WTC11 (cell line): ENCODE results near the gene CBX6. TPM values are rescaled to one million over a fixed set of nuclear protein-coding genes. Genes with fewer than 3 reads are reported as not detected.
A peak's percentile ranks its signal among the peaks of the same experiment; 100 is the strongest.

Source experiments
- ATAC-seq: fragments of 200-7000 bp; cut with Tn5 transposase; 2 replicates; pipeline ENCODE4 v1.10.0; 2021; ENCODE audit warnings: mild to moderate bottlenecking, moderate library complexity
- CTCF ChIA-PET: fragments of 300-600 bp; sonication (Branson Sonifier 250); formaldehyde crosslinking; loops from one replicate; lab custom pipeline; 2021; ENCODE audit warnings: antibody characterized with exemption; lab: Charles Lee
- POLR2A ChIA-PET: fragments of 350-600 bp; sonication (Branson Sonifier 250); formaldehyde crosslinking; loops from one replicate; lab custom pipeline; 2021; ENCODE audit warnings: antibody characterized with exemption; lab: Charles Lee
- DNase-seq: peaks from one replicate; pipeline ENCODE4 v3.0.0; 2021; ENCODE audit warnings: low spot score
- H3K27ac Mint-ChIP-seq: 2 replicates; pipeline ENCODE4 v1.8.0; 2021; ENCODE audit warnings: mixed read lengths
- H3K27me3 Mint-ChIP-seq: 2 replicates; pipeline ENCODE4 v1.8.0; 2021; ENCODE audit warnings: low read depth, mild to moderate bottlenecking, moderate library complexity, mixed read lengths
- H3K36me3 Mint-ChIP-seq: 2 replicates; pipeline ENCODE4 v1.8.0; 2021; ENCODE audit warnings: mixed read lengths
- H3K4me1 Mint-ChIP-seq: 2 replicates; pipeline ENCODE4 v1.8.0; 2022; ENCODE audit warnings: mixed read lengths
- H3K4me3 Mint-ChIP-seq: 2 replicates; pipeline ENCODE4 v1.8.0; 2021; ENCODE audit warnings: mild to moderate bottlenecking, moderate library complexity, mixed read lengths
- H3K9me3 Mint-ChIP-seq: 2 replicates; pipeline ENCODE4 v1.8.0; 2021; ENCODE audit warnings: mixed read lengths
- CBFB ChIP-seq: sonication (generic); formaldehyde crosslinking; IDR thresholded peaks from 2 replicates; pipeline ENCODE4 v1.8.1; 2022; ENCODE audit warnings: mild to moderate bottlenecking, low read depth, missing genetic modification reagents
- EMX1 ChIP-seq: fragments of 250-450 bp; sonication (Bioruptor Pico); IDR thresholded peaks from 2 replicates; pipeline ENCODE4 v1.8.0; 2021; ENCODE audit warnings: mild to moderate bottlenecking
- GRHL2 ChIP-seq: fragments of 250-450 bp; sonication (Bioruptor Pico); IDR thresholded peaks from 2 replicates; pipeline ENCODE4 v1.8.0; 2022; ENCODE audit warnings: mild to moderate bottlenecking, moderate library complexity; ENCODE audit not compliant: insufficient replicate concordance, severe bottlenecking
- GTF2I ChIP-seq: fragments of 250-450 bp; sonication (Bioruptor Pico); conservative IDR thresholded peaks from 2 replicates; pipeline ENCODE4 v1.4.0; 2021; ENCODE audit warnings: mild to moderate bottlenecking
- HMGA2 ChIP-seq: fragments of 250-450 bp; sonication (Bioruptor Pico); IDR thresholded peaks from 2 replicates; pipeline ENCODE4 v1.4.0; 2021; ENCODE audit warnings: mild to moderate bottlenecking, moderate library complexity
- MLX ChIP-seq: sonication (generic); formaldehyde crosslinking; IDR thresholded peaks from 2 replicates; pipeline ENCODE4 v1.8.1; 2023; ENCODE audit warnings: mild to moderate bottlenecking, missing genetic modification reagents, moderate library complexity
- MYBL2 ChIP-seq: sonication (generic); formaldehyde crosslinking; IDR thresholded peaks from 2 replicates; pipeline ENCODE4 v1.8.1; 2023; ENCODE audit warnings: mild to moderate bottlenecking, moderate library complexity, missing genetic modification reagents
- PRRX2 ChIP-seq: fragments of 250-450 bp; sonication (Bioruptor Pico); IDR thresholded peaks from 2 replicates; pipeline ENCODE4 v1.8.0; 2021; ENCODE audit warnings: mild to moderate bottlenecking
- USF1 ChIP-seq: sonication (generic); formaldehyde crosslinking; IDR thresholded peaks from 2 replicates; pipeline ENCODE4 v1.8.0; 2022; ENCODE audit warnings: mild to moderate bottlenecking, missing genetic modification reagents
- ZBTB43 ChIP-seq: sonication (generic); formaldehyde crosslinking; IDR thresholded peaks from 2 replicates; pipeline ENCODE4 v1.8.1; 2023; ENCODE audit warnings: mild to moderate bottlenecking, missing genetic modification reagents
- ZNF396 ChIP-seq: fragments of 250-450 bp; sonication (Bioruptor Pico); IDR thresholded peaks from 2 replicates; pipeline ENCODE4 v1.8.0; 2021; ENCODE audit warnings: mild to moderate bottlenecking, moderate library complexity, borderline replicate concordance
- ZNF671 ChIP-seq: fragments of 250-450 bp; sonication (Bioruptor Pico); IDR thresholded peaks from 2 replicates; pipeline ENCODE4 v1.8.0; 2021; ENCODE audit warnings: mild to moderate bottlenecking
- total RNA-seq: library from RNA; stranded (reverse); gene quantifications from 3 replicates; pipeline ENCODE4 v1.2.3, GENCODE V29; 2021
- TF ChIP-seq, protein P1 (sequence below): fragments of 250-450 bp; sonication (Bioruptor Pico); conservative IDR thresholded peaks from 2 replicates; pipeline ENCODE4 v1.9.0; 2021; ENCODE audit warnings: mild to moderate bottlenecking
- TF ChIP-seq, protein P2 (sequence below): sonication (generic); formaldehyde crosslinking; IDR thresholded peaks from 2 replicates; pipeline ENCODE4 v1.8.1; 2022; ENCODE audit warnings: low read depth, missing genetic modification reagents, borderline replicate concordance
- TF ChIP-seq, protein P3 (sequence below): sonication (generic); formaldehyde crosslinking; IDR thresholded peaks from 2 replicates; pipeline ENCODE4 v1.8.0; 2023; ENCODE audit warnings: missing genetic modification reagents, mild to moderate bottlenecking, borderline replicate concordance
- TF ChIP-seq, protein P4 (sequence below): sonication (generic); formaldehyde crosslinking; IDR thresholded peaks from 2 replicates; pipeline ENCODE4 v1.8.1; 2022; ENCODE audit warnings: missing genetic modification reagents, borderline replicate concordance

The CBX6 gene
- total RNA-seq, 1 experiment from 2014 or later = 27.0 TPM

DNA sequence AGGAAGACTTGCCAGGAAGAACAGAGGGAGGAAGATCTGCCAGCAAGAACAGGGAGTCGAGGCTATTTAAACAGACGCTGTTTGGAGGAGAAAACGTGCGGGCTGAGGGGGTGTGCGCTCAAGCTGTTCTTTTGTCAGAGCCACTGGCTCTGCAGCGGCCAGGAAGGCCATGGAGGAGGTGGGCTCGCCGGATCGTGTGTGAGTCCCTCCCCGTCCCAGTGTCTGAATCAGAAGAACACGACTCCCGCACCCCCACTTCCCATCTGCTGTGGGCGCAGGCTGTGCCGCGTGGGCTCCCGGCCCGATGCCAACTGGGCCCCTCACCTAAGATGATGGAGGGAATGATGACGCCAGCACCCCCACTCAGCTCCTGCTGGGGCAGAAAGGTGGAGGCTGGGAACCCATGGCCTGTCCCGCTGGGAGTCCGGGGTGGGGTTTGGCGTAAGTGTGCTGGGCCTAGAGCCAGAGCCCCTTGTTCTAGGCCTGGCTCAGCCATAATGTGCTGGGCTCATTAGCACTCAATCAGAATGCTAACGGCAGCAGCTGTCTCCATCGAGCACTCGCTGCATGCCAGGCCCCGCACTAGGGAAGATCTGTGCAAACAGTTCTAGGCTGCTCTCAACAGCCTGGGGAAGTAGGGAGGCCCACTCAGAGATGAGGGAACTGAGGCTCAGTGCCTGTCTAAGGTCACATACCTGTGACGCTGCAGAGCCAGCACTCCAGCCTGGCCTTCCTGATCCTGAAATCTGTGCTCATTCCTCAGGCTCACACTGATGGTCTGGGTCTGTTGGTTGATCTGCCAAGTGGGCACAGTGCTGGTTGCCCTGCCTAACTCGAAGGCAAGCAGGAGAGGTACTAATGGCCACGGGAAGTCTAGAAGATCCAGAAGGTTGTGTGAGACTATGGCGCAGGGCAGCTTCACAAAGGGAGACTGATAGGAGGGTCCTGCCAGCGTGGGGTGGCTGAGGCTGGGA, 39.7 kb downstream of the CBX6 start:
- peak; percentile 12 for DNase-seq
- POLR2A ChIA-PET = no interaction called here
- Mint-ChIP-seq H3K27ac (no peak overlapping the region), H3K27me3 (no peaks in the 10 kb centered on the region), H3K4me3 (no peak overlapping the region), H3K9me3 (no peaks in the 10 kb centered on the region), H3K36me3 (no peaks in the 10 kb centered on the region), H3K4me1 (peaks cover 18% of the 10 kb centered on the region)
- CTCF ChIA-PET = interaction anchor here (2.0 kb wide), 1 partner anchor 63 kb away, joined by 6 read pairs; no protein-coding TSS in a partner anchor
- ATAC-seq = no peak
- no peak for TF ChIP-seq PRRX2 (CRISPR knock-in tag)

GRCh38 chr22:38831166-38831945, 40.7 kb downstream of the CBX6 start:
- Mint-ChIP-seq H3K36me3 (no peaks in the 10 kb centered on the region), H3K4me1 (peaks cover 11% of the 10 kb centered on the region), H3K9me3 (no peaks in the 10 kb centered on the region), H3K4me3 (no peak overlapping the region), H3K27ac (no peak overlapping the region), H3K27me3 (no peaks in the 10 kb centered on the region)
- no peak for ATAC-seq
- TF ChIP-seq, protein P1, sequence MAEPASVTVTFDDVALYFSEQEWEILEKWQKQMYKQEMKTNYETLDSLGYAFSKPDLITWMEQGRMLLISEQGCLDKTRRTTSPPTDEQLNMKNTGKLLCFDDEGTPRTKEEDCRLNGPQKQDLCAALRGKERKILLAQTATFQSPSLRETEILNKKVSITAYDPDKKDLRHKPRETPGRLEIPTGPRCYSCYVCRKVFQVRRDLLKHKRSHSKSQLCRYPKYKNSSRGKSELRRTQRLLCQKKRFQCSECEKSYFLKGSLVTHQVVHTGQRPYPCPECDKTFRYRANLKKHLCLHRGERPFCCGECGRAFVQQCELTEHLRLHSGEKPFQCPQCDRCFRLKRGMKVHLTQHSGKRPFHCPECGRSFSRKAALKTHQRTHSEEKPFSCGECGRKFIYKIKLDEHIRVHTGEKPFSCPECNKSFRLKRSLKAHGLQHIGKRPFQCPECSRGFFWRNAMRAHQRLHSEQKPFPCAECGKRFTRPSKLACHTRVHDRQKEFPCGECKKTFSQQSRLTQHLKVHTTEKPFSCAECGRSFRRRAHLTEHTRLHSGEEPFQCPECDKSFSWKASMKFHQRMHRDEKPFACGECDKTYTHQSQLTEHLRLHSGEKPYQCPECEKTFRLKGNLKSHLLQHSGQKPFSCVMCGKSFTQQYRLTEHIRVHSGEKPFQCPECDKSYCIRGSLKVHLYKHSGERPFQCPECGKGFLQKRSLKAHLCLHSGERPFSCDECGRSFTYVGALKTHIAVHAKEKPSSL (CRISPR knock-in tag) = no peak
- TF ChIP-seq MYBL2 (CRISPR knock-in tag) (no peak), USF1 (CRISPR knock-in tag) (no peak), EMX1 (CRISPR knock-in tag) (no peak), MLX (no peak), GRHL2 (CRISPR knock-in tag) (no peak), ZBTB43 (CRISPR knock-in tag) (no peak)
- ChIA-PET POLR2A (no interaction called here), CTCF (interaction anchor here (0.6 to 2.0 kb wide), 2 partner anchors 62 to 118 kb away, joined by 3 to 6 read pairs; no protein-coding TSS in a partner anchor)
- no peak for DNase-seq

DNA sequence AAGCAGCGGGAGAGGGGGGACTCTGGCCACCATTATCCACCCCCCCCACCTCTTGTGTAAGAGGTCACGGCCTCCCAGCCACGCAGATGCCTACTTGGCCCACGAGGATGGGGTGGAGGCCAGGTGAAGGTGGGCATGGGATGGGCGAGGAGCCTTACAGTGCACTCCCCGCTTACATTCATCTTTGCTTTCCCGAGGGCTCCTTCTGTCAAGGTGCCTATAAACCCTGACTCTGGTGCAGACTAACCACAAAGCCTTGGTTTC, 41.2 kb downstream of the CBX6 start:
- Mint-ChIP-seq H3K4me3 (no peak overlapping the region), H3K27ac (no peak overlapping the region), H3K9me3 (no peaks in the 10 kb centered on the region), H3K4me1 (peaks cover 5% of the 10 kb centered on the region), H3K36me3 (no peaks in the 10 kb centered on the region), H3K27me3 (no peaks in the 10 kb centered on the region)
- ChIA-PET CTCF (no interaction called here), POLR2A (no interaction called here)
- ATAC-seq (no peak), DNase-seq (no peak)
- TF ChIP-seq GTF2I (CRISPR knock-in tag) (no peak), CBFB (no peak), ZNF671 (no peak), ZNF396 (CRISPR knock-in tag) (no peak), HMGA2 (CRISPR knock-in tag) (no peak)
- TF ChIP-seq, protein P2, sequence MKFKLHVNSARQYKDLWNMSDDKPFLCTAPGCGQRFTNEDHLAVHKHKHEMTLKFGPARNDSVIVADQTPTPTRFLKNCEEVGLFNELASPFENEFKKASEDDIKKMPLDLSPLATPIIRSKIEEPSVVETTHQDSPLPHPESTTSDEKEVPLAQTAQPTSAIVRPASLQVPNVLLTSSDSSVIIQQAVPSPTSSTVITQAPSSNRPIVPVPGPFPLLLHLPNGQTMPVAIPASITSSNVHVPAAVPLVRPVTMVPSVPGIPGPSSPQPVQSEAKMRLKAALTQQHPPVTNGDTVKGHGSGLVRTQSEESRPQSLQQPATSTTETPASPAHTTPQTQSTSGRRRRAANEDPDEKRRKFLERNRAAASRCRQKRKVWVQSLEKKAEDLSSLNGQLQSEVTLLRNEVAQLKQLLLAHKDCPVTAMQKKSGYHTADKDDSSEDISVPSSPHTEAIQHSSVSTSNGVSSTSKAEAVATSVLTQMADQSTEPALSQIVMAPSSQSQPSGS (CRISPR knock-in tag) = no peak
- TF ChIP-seq, protein P3, sequence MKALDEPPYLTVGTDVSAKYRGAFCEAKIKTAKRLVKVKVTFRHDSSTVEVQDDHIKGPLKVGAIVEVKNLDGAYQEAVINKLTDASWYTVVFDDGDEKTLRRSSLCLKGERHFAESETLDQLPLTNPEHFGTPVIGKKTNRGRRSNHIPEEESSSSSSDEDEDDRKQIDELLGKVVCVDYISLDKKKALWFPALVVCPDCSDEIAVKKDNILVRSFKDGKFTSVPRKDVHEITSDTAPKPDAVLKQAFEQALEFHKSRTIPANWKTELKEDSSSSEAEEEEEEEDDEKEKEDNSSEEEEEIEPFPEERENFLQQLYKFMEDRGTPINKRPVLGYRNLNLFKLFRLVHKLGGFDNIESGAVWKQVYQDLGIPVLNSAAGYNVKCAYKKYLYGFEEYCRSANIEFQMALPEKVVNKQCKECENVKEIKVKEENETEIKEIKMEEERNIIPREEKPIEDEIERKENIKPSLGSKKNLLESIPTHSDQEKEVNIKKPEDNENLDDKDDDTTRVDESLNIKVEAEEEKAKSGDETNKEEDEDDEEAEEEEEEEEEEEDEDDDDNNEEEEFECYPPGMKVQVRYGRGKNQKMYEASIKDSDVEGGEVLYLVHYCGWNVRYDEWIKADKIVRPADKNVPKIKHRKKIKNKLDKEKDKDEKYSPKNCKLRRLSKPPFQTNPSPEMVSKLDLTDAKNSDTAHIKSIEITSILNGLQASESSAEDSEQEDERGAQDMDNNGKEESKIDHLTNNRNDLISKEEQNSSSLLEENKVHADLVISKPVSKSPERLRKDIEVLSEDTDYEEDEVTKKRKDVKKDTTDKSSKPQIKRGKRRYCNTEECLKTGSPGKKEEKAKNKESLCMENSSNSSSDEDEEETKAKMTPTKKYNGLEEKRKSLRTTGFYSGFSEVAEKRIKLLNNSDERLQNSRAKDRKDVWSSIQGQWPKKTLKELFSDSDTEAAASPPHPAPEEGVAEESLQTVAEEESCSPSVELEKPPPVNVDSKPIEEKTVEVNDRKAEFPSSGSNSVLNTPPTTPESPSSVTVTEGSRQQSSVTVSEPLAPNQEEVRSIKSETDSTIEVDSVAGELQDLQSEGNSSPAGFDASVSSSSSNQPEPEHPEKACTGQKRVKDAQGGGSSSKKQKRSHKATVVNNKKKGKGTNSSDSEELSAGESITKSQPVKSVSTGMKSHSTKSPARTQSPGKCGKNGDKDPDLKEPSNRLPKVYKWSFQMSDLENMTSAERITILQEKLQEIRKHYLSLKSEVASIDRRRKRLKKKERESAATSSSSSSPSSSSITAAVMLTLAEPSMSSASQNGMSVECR = no peak
- TF ChIP-seq, protein P4, sequence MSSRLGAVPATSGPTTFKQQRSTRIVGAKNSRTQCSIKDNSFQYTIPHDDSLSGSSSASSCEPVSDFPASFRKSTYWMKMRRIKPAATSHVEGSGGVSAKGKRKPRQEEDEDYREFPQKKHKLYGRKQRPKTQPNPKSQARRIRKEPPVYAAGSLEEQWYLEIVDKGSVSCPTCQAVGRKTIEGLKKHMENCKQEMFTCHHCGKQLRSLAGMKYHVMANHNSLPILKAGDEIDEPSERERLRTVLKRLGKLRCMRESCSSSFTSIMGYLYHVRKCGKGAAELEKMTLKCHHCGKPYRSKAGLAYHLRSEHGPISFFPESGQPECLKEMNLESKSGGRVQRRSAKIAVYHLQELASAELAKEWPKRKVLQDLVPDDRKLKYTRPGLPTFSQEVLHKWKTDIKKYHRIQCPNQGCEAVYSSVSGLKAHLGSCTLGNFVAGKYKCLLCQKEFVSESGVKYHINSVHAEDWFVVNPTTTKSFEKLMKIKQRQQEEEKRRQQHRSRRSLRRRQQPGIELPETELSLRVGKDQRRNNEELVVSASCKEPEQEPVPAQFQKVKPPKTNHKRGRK (CRISPR knock-in tag) = no peak
